Liver (tissue), 3 donors: Measurements from ENCODE around the gene STRA6.

Experiments
- FOXA1 ChIP-seq: IDR thresholded peaks from 2 replicates; pipeline ENCODE4 v1.6.1; 2016; ENCODE audit warnings: antibody characterized with exemption
- GABPA ChIP-seq, 2 donors: IDR thresholded peaks in 1 of 2; conservative IDR thresholded peaks in 1 of 2; 2 replicates each; pipeline ENCODE4 v1.6.1; 2016; ENCODE audit warnings: antibody characterized with exemption in 2 of 2, mild to moderate bottlenecking in 1 of 2, moderate library complexity in 1 of 2
- JUND ChIP-seq, 2 donors: IDR thresholded peaks; 2 replicates each; pipeline ENCODE4 v1.6.1; 2016; ENCODE audit warnings: antibody characterized with exemption in 2 of 2
- MAX ChIP-seq: IDR thresholded peaks from 2 replicates; pipeline ENCODE4 v1.6.1; 2016; ENCODE audit warnings: antibody characterized with exemption
- NR2F2 ChIP-seq: IDR thresholded peaks from 2 replicates; pipeline ENCODE4 v1.6.1; 2016; ENCODE audit warnings: antibody characterized with exemption
- RAD21 ChIP-seq, 2 donors: IDR thresholded peaks; 2 replicates each; pipeline ENCODE4 v1.6.1; 2016; ENCODE audit warnings: antibody characterized with exemption in 2 of 2, mild to moderate bottlenecking in 2 of 2
- RXRA ChIP-seq, 2 donors: IDR thresholded peaks; 2 replicates each; pipeline ENCODE4 v1.6.1; 2017 to 2018; ENCODE audit warnings: antibody characterized with exemption in 2 of 2, mild to moderate bottlenecking in 1 of 2
- SP1 ChIP-seq: IDR thresholded peaks from 2 replicates; pipeline ENCODE4 v1.6.1; 2018; ENCODE audit warnings: antibody characterized with exemption, mild to moderate bottlenecking
- TAF1 ChIP-seq: conservative IDR thresholded peaks from 2 replicates; pipeline ENCODE4 v1.6.1; 2016; ENCODE audit warnings: antibody characterized with exemption, mild to moderate bottlenecking
- ZBTB33 ChIP-seq: IDR thresholded peaks from 2 replicates; pipeline ENCODE4 v1.6.1; 2016; ENCODE audit warnings: antibody characterized with exemption
- TF ChIP-seq, protein P1 (sequence below): IDR thresholded peaks from 2 replicates; pipeline ENCODE4 v1.6.1; 2016; ENCODE audit warnings: antibody characterized with exemption, mild to moderate bottlenecking
- TF ChIP-seq, protein P2 (sequence below): fragments of 150-350 bp; IDR thresholded peaks from 2 replicates; pipeline ENCODE4 v1.5.1; 2017; ENCODE audit warnings: improper control_type of control experiment, low read depth, low read length; ENCODE audit not compliant: missing input control
- donor health status: healthy.
- donor health status: healthy.

DNA sequence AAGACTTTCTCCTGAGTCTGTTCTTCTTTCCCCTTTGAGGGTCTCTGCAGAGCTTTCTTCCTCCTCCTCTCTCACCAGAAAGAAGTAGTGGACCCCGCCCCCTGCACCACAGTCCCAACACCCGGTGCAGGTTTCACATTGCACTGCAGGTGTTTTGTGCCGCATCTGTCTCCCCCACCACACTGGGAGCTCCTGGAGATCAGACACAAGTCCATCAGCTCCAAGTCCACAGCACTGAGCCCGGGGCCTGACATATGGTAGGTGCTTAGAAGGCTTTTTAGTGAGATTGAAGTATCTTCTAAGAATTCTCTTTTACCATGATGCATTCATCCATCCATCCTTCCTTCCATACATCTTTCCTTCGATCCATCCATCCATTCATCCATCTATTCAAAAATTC is 9.8 kb downstream of the STRA6 start:
- TF ChIP-seq, protein P1, sequence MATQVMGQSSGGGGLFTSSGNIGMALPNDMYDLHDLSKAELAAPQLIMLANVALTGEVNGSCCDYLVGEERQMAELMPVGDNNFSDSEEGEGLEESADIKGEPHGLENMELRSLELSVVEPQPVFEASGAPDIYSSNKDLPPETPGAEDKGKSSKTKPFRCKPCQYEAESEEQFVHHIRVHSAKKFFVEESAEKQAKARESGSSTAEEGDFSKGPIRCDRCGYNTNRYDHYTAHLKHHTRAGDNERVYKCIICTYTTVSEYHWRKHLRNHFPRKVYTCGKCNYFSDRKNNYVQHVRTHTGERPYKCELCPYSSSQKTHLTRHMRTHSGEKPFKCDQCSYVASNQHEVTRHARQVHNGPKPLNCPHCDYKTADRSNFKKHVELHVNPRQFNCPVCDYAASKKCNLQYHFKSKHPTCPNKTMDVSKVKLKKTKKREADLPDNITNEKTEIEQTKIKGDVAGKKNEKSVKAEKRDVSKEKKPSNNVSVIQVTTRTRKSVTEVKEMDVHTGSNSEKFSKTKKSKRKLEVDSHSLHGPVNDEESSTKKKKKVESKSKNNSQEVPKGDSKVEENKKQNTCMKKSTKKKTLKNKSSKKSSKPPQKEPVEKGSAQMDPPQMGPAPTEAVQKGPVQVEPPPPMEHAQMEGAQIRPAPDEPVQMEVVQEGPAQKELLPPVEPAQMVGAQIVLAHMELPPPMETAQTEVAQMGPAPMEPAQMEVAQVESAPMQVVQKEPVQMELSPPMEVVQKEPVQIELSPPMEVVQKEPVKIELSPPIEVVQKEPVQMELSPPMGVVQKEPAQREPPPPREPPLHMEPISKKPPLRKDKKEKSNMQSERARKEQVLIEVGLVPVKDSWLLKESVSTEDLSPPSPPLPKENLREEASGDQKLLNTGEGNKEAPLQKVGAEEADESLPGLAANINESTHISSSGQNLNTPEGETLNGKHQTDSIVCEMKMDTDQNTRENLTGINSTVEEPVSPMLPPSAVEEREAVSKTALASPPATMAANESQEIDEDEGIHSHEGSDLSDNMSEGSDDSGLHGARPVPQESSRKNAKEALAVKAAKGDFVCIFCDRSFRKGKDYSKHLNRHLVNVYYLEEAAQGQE, result no peak
- no peak for TF ChIP-seq FOXA1
- TF ChIP-seq JUND (IDR thresholded peaks at IDR 0.05), result no peak
- TF ChIP-seq, protein P2, sequence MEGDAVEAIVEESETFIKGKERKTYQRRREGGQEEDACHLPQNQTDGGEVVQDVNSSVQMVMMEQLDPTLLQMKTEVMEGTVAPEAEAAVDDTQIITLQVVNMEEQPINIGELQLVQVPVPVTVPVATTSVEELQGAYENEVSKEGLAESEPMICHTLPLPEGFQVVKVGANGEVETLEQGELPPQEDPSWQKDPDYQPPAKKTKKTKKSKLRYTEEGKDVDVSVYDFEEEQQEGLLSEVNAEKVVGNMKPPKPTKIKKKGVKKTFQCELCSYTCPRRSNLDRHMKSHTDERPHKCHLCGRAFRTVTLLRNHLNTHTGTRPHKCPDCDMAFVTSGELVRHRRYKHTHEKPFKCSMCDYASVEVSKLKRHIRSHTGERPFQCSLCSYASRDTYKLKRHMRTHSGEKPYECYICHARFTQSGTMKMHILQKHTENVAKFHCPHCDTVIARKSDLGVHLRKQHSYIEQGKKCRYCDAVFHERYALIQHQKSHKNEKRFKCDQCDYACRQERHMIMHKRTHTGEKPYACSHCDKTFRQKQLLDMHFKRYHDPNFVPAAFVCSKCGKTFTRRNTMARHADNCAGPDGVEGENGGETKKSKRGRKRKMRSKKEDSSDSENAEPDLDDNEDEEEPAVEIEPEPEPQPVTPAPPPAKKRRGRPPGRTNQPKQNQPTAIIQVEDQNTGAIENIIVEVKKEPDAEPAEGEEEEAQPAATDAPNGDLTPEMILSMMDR, result no peak
- no peak for TF ChIP-seq RAD21 (IDR thresholded peaks at IDR 0.05)
- no peak for TF ChIP-seq RXRA (IDR thresholded peaks at IDR 0.05)
- no peak for TF ChIP-seq MAX
- no peak for TF ChIP-seq NR2F2
- TF ChIP-seq TAF1, result no peak
- no peak for TF ChIP-seq GABPA (IDR thresholded peaks at IDR 0.05 in 1 of 2, conservative IDR thresholded peaks at IDR 0.05 in 1 of 2)
- TF ChIP-seq SP1, result no peak
- no peak for TF ChIP-seq ZBTB33
